Measurements from ENCODE around the gene NCOA7.
"Not testable (repeated sequence)": the region's sequence is repeated elsewhere in the genome, so short reads cannot be mapped to it uniquely, and the experiment has no call there.

NCOA7 gene

GRCh38 chr6:125844989-125845388, 54.2 kb downstream of the NCOA7 start:
- Histone ChIP-seq H4K20me1 (ENCODE audit: insufficient read depth, low read length) (no peaks in the 10 kb centered on the region), H3K79me2 (ENCODE audit: low read length) (no peaks in the 10 kb centered on the region), H3K27ac (ENCODE audit: low read length) (no peak overlapping the region), H3K4me1 (ENCODE audit: low read length) (peaks cover 7% of the 10 kb centered on the region; the same call in 1 of the 2 replicates), H2AFZ (ENCODE audit: low read depth, low read length) (no peak overlapping the region), H3K36me3 (replicated peaks; ENCODE audit: low read depth, low read length) (no peaks in the 10 kb centered on the region), H3K9me3 (ENCODE audit: insufficient read depth, low read length) (no peaks in the 10 kb centered on the region), H3K4me3 (ENCODE audit: low read length) (no peak overlapping the region), H3K4me2 (ENCODE audit: low read length) (no peak overlapping the region), H3K9ac (ENCODE audit: low read length) (no peak overlapping the region), H3K27me3 (ENCODE audit: low read depth, low read length) (no peaks in the 10 kb centered on the region)
- TF ChIP-seq EZH2phosphoT487 (IDR thresholded peaks at IDR 0.05; ENCODE audit: low read depth) (no peak), CTCF (IDR thresholded peaks at IDR 0.05; ENCODE audit: low read depth, low read length) (no peak)

GRCh38 chr6:125846292-125847024, 55.7 kb downstream of the NCOA7 start:
- Histone ChIP-seq H3K27ac (ENCODE audit: low read length) (no peak overlapping the region), H3K36me3 (replicated peaks; ENCODE audit: low read depth, low read length) (no peaks in the 10 kb centered on the region), H3K9me3 (ENCODE audit: insufficient read depth, low read length) (no peaks in the 10 kb centered on the region), H3K4me3 (ENCODE audit: low read length) (no peak overlapping the region), H2AFZ (ENCODE audit: low read depth, low read length) (no peak overlapping the region), H3K4me1 (ENCODE audit: low read length) (peaks cover 7% of the 10 kb centered on the region; the same call in 1 of the 2 replicates), H3K79me2 (ENCODE audit: low read length) (0 out of 2 replicates have a peak, but pooled peaks cover 2% of the 10 kb centered on the region), H4K20me1 (ENCODE audit: insufficient read depth, low read length) (no peaks in the 10 kb centered on the region), H3K27me3 (ENCODE audit: low read depth, low read length) (no peaks in the 10 kb centered on the region), H3K9ac (ENCODE audit: low read length) (no peak overlapping the region), H3K4me2 (ENCODE audit: low read length) (no peak overlapping the region)
- TF ChIP-seq CTCF (IDR thresholded peaks at IDR 0.05; ENCODE audit: low read depth, low read length) (no peak), EZH2phosphoT487 (IDR thresholded peaks at IDR 0.05; ENCODE audit: low read depth) (no peak)

GRCh38 chr6:125848286-125848685, 57.5 kb downstream of the NCOA7 start:
- H3K79me2 ChIP-seq (ENCODE audit: low read length); H3K36me3 ChIP-seq (replicated peaks; ENCODE audit: low read depth, low read length); H3K4me1 ChIP-seq (ENCODE audit: low read length); H4K20me1 ChIP-seq (ENCODE audit: insufficient read depth, low read length); H3K27ac ChIP-seq (ENCODE audit: low read length); H2AFZ ChIP-seq (ENCODE audit: low read depth, low read length); H3K4me3 ChIP-seq (ENCODE audit: low read length); H3K9me3 ChIP-seq (ENCODE audit: insufficient read depth, low read length); H3K27me3 ChIP-seq (ENCODE audit: low read depth, low read length); H3K4me2 ChIP-seq (ENCODE audit: low read length); H3K9ac ChIP-seq (ENCODE audit: low read length): not testable (repeated sequence)

- no peak overlapping the region for H3K9ac ChIP-seq (ENCODE audit: low read length)
- no peaks in the 10 kb centered on the region for H3K4me1 ChIP-seq (ENCODE audit: low read length)
- H4K20me1 ChIP-seq (ENCODE audit: insufficient read depth, low read length) = no peaks in the 10 kb centered on the region
- H3K79me2 ChIP-seq (ENCODE audit: low read length) = 0 out of 2 replicates have a peak, but pooled peaks cover 2% of the 10 kb centered on the region
- TF ChIP-seq CTCF (IDR thresholded peaks at IDR 0.05; ENCODE audit: low read depth, low read length) (no peak), EZH2phosphoT487 (IDR thresholded peaks at IDR 0.05; ENCODE audit: low read depth) (no peak)
- H3K27me3 ChIP-seq (ENCODE audit: low read depth, low read length) = no peaks in the 10 kb centered on the region
- H3K4me2 ChIP-seq (ENCODE audit: low read length) = no peak overlapping the region
- H3K4me3 ChIP-seq (ENCODE audit: low read length) = no peak overlapping the region
- H3K36me3 ChIP-seq (replicated peaks; ENCODE audit: low read depth, low read length) = no peaks in the 10 kb centered on the region
- no peaks in the 10 kb centered on the region for H3K9me3 ChIP-seq (ENCODE audit: insufficient read depth, low read length)
- H3K27ac ChIP-seq (ENCODE audit: low read length) = no peak overlapping the region
- no peak overlapping the region for H2AFZ ChIP-seq (ENCODE audit: low read depth, low read length)
Observed at GRCh38 chr6:125850361-125850760, 59.6 kb downstream of the NCOA7 start.

All from OCI-LY3 (cell line).